GM19328 (cell line): ENCODE results near the gene SLC12A6.

ENCODE experiments used
- ATAC-seq: cut with Tn5 transposase; IDR thresholded peaks from one replicate; pipeline ENCODE4 v1.9.1; 2021; ENCODE audit warnings: mild to moderate bottlenecking, moderate library complexity; ENCODE audit not compliant: unreplicated experiment

The SLC12A6 gene

DNA sequence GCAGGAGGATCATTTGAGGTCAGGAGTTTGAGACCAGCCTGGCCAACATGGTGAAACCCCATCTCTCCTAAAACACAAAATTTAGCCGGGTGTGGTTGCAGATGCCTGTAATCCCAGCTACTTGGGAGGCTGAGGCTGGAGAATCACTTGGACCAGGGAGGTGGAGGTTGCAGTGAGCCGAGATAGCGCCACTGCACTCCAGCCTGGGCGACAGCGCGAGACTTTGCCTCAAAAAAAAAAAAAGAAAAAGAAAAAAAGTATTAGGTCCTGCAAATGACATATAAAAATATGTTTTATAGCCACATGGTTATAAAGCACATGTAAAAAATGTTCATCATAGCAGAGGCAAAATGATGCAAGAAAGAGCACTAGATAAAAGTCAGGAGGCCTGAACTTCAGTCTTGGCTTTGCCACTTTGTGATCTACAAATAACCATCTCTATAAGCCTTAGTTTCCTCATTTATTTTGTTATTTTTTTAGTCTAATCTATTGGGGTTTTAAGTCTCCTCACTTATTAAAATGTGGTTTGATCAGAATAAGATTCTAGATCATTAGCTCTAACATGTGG is 4.9 kb downstream of the SLC12A6 start:
- no peak for ATAC-seq

DNA sequence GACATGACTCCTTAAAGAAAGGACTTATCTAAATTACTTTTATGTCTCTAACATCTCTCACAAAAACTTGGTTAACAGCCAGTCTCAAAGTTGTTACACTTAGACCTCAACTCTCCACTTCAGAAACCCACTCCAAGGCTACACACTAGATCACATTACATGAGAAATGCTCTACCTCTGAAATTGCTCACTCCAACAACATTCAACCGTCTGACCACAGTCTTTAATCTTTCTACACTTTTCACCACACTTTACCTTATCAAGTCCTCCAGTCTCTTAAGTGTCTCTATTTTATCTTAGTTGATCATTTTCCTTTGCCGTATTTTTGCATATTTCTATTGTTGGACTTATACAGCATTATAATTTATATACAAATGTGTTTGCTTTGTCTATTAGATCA is 5.8 kb downstream of the SLC12A6 start:
- no peak for ATAC-seq

DNA sequence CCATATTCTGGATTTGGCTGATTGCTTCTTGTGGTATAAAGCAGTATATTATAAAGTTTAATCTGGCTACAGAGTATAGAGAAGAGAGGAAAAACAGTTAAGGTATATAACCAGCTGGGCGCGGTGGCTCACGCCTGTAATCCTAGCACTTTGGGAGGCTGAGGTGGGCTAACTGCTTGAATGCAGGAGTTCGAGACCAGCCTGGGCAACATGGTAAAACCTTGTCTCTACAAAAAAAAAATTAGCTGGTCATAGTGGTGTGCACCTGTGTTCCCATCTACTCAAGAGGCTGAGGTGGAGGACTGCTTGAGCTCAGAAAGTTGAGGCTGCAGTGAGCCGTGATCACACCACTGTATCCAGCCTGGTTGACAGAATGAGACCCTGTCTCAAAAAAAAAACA is 7.3 kb downstream of the SLC12A6 start:
- ATAC-seq = no peak

DNA sequence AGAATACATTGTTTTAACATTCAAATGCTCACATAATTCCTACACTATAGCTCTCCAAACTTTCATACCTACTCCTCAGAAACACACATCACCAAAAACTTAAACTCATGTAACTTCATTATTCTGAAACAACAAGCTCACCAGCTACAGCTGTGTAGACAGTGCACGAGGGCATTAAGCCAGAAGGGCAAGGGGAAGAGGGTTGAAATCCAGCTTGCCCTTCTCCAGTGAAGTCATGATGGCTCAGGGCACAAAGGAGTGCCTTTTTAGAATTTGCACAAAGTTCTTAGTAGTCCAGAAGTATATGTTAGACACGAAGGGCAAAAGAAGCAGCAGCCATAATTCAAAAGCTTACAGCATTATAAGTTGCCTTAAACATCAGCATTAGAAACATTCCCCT is 8.6 kb downstream of the SLC12A6 start:
- ATAC-seq = no peak

DNA sequence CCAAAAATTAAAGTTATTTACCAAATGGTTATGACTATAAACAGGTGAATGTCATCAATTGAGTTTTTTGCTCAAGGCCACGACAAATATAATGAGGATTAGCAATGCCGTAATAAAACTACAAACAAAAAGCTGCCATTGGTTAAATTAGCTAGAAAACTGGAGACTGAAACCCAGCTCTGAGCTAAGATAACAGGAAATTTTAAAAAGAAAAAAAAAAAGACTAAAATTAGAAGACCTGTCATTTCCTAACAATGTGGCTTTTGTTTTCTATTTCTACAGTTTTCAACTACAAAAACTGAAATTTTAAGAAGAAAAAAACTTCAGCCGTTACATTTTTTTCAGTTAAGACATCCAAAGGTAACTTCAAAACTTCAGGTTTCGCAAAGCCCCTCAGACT is 9.7 kb downstream of the SLC12A6 start:
- no peak for ATAC-seq

DNA sequence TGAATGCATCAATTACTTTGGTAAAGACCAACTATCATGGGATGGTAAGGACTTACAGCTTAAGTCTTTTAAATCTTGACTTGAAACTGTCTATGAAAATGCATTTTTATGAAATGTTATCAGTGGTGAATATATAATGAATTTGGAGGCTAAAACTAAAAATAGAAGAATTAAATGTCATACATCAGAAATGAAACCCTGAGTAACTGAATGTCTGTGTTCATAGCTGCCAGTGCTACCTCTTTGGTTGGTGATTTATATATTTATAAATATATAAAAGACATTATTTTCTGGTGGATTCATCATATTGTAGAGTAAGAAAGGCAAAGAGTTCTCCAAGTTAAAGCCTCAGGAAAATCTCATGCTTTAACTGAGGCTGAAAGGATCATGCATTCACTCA is 12.2 kb downstream of the SLC12A6 start:
- no peak for ATAC-seq

DNA sequence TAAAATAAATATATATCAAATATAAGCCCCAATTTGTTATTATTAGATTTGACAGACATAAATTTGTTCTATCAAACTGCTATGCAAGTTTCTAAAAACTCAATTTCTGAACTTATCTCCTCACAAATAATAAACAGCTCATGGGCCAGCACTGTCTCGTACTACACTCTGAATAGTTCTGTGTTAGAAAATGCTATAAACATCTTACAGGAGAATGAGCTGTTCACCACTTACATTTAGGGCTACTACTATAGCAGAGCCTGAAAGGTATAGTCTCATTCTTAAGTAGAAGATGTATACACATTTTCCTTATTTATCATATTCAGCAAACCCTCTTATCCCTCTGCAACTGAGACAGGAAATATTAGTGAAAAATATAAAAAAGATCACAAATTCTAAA is 12.6 kb downstream of the SLC12A6 start:
- no peak for ATAC-seq

DNA sequence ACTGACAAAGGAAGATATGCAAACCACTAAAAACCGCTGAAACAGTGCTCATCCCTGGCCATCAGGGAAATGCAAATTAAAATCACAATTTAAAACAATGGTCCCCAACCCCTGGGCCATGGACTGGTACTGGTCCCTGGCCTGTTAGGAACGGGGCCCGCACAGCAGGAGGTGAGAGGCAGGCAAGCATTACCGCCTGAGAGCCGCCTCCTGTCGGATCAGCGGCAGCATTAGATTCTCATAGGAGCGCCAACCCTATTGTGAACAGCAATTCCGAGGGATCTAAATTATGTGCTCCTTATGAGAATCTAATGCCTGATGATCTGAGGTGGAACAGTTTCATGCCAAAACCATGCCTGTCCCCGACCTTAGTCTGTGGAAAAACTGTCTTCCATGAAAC is 14.4 kb downstream of the SLC12A6 start:
- ATAC-seq = no peak

DNA sequence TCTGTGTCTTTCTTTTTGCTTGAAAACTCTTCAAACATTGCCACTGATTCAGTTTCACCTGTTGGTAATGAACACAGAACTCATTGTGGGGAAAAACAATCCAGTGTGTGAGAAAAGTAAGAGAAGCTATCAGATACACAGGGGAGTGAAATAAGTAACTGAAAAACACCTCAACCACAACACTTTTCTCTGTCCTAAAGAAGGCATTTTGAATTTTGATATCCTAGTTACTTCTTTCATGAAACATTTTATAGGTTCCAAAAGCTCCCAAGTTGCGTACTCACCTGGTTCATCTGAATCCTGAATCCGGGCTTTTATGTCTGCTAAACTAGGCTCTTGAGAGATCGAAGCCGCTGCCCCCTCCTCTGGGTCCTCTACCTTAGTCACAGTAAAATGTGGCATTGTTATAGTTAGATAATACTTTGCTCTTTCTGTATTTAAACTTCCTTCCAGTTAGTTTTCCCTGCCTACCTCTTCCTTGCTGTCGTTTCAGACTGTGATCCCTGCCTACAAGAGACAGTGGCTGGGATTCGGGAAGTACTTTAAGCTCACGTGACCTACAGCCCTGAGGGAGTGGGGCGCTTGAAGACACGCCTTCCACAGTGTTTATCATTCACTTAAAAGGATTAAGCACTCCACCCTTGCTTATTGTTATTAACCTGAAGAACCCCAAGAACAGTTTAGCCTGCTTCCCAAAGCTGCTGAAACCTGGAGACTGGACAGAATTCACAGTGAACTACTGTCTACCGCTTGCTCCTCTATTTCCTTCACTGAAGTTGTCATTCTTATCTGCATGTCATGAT is 19.1 kb downstream of the SLC12A6 start:
- peak; percentile 56 for ATAC-seq

DNA sequence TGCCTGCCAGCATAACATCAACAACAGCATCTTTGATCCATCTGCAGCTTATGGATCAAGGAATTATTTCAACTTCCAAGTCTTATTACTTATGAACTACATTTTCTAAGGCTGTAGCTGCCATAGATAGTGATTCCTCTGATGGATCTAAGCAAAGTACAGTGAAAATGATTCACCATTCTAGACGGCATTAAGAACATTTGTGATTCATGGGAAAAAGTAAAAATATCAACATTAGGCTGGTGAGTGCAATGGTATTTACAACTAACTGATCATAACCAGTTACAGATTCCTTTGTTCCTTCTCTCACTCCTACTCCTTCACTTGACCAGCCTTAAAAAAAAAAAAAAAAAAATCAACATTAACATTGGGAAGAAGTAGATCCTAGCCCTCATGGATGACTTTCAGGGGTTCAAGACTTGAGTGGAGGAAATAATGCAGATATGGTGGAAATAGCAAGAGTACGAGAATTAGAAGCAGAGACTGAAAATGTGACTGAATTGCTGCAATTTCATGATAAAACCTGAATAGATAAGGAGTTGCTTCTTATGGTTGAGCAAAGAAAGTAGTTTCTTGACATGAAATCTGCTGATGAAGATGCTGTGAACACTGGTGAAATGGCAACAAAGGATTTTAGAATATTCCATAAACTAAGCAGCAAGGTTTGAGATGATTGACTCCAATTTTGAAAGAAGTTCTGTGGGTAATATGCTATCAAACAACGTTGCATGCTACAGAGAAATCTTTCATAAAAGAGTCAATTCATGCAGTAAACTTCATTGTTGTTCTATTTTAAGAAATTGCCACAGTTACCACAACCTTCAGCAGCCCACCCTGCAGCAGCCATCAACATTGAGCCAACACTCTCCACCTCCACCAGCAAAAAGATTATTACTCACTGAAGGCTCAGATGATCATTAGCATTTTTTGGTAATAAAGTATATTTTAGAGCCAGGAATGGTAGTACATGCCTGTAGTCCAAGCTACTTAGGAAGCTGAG is 22.8 kb downstream of the SLC12A6 start:
- no peak for ATAC-seq

DNA sequence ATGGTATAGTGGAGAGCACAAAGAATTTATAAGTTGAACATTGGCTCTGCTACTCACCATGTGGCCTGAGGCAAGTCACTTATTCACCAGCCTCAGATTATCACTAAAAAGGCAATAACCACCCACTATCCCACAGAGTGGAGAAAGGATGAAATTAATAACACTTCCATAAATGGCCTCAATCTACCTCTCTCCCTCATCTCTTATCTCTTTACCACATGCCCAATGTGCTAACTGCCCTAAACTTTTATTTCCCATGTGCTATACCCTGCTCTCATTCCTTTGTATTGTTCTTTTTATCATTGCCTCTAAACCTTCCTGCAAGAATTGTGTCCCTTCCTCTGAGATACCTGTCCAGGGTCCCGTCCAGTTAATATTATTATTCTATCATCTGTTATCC is 26.0 kb downstream of the SLC12A6 start:
- ATAC-seq = no peak

DNA sequence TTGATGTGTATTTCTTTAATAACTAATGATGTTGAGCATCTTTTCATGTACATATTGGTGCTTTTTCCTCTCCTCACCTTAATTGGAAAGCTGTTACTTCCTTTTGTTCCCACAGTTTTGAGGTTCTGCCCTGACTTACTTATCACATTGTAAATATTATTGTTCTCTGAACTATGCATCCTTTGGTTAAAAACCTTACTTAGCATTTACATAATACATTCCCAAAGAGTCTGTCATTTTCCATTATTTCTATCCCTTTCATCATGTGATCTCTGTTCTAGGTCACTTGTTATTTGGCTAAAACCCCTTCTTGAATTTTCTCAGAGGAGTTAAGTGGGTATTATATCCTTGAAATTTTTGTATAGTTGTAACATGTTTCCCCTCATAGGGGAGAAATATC is 33.0 kb downstream of the SLC12A6 start:
- no peak for ATAC-seq

DNA sequence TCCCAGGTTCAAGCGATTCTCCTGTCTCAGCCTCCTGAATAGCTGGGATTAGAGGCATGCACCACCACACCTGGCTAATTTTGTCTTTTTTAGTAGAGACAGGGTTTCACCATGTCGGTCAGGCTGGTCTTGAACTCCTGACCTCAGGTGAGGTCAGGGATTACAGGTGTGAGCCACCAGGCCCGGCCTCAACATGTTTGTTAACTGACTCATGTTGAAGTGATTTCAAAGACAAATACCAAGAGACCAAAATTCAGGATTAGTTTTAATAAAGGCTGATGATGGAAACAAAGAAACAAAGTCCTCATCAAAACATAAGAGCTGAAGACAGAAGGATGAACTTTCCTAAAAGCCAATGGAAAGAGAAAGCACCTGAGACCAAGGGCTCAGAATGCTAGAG is 36.5 kb downstream of the SLC12A6 start:
- no peak for ATAC-seq

DNA sequence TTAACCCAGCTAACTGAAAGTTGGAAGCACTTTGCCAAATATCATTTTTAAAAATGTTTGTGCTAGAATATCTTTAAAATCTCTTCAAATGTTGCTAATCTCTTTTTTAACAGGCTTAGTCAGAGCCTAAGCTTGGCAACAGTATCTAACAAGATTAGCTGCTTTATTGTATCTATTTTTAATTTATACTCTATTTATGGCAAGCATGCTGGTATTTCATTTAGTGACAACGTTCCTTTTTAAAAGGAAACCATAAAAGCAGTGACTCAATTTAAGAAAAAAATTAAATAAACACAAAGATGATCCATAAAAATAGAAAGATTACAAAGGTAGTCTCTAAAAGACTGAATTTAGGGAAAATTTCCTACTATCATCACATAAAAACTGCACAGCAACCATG is 40.5 kb downstream of the SLC12A6 start:
- no peak for ATAC-seq

DNA sequence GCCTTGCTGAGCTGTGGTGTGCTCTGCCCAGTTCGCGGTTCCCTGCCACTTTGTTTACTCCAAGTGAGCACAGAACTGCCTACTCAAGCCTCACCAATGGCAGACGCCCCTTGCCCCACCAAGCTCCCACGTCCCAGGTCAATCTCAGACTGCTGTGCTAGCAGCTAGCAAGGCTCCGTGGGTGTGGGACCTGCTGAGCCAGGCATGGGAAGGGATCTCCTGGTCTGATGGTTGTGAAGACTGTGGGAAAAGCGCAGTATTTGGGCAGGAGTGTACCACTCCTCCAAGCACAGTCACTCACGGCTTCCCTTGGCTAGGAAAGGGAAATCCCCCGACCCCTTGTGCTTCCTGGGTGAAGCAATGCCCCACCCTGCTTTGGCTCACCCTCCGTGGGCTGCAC is 45.0 kb downstream of the SLC12A6 start:
- ATAC-seq = no peak

DNA sequence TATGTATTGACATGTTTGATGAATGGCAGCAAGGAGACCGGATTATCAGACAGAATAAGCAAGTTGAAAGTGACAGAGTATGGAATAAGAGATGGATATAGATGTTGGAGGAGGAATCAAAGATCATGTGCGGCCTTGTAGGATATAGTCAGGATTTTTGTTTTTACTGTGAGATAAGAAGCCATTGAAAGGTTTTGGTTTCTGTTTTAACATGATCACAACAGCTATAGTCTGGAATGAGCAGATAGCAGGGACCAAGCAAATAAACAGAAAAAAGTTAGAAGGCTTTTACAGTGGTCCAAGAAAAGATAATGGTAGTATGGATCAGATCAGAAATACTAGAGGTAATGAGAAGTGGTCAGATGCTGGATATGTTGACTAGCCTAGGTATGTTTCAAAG is 52.6 kb downstream of the SLC12A6 start:
- ATAC-seq = no peak

DNA sequence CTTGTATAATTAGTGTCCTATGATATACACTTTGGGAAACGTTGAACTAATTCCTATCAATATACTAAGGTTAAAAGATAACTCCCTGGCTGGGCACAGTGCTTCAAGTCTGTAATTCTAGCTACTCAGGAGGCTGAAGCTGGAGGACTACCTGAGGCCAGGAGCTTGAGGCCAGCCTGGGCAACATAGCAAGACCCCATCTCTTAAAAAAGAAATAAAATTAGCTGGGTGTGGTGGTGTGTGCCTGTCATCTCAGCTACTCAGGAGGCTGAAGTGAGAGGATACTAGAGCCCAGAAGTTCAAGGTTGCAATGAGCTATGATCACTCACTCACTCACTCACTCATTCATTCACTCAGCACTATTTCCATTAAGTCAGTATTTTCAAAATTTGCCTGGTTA is 55.2 kb downstream of the SLC12A6 start:
- no peak for ATAC-seq

DNA sequence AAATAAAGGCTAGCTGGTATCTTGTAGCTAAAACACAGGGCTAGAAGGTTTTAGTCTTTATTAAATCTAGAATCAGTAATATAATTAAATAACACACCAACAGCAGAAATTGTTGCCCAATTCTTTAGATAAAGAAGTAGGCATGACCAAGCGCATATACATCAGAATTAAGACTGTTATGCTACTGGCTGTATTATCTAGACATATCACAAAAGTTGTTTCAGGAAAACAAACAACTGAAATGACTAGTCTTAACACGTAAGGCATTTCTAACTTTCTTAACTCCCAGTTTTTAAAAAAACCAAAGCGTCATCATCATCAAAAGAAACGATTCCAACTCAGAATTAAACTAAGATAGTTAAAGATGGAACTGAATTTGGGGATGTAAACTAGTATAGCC is 57.4 kb downstream of the SLC12A6 start:
- no peak for ATAC-seq

DNA sequence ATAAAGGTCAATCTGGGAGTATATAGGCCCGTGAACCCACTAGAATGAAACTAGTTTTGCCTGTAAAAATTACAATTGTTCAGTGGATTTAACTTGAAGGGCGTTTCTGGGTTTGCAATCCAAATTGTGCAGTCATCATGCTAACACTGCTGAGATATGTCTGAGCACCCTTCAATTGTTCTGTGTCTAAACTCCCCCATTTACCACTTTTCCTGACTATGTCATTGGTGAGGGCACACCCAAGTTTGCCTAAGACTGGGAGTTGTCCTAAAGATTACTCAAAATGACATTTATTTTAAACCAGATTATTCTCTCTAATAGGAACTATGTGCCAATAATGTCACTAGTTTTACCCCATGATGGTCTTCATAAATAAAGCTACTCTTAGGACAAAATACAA is 58.2 kb downstream of the SLC12A6 start:
- ATAC-seq = no peak

DNA sequence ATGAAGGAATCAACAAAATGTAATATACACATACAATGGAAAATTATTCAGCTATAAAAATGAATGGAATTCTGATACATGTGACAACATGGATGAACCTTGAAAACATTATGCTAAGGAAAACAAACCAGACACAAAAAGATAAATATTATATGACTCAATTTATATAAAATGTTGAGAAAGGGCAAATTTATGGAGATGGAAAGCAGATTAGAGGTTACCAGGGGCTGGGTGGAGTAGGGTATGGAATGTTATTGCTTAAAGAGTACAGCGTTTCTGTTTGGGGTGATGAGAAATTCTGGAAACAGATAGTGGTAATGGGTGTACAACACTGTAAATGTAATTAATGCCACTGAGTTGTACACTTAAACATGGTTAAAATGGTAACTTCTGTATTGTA is 61.9 kb downstream of the SLC12A6 start:
- no peak for ATAC-seq

DNA sequence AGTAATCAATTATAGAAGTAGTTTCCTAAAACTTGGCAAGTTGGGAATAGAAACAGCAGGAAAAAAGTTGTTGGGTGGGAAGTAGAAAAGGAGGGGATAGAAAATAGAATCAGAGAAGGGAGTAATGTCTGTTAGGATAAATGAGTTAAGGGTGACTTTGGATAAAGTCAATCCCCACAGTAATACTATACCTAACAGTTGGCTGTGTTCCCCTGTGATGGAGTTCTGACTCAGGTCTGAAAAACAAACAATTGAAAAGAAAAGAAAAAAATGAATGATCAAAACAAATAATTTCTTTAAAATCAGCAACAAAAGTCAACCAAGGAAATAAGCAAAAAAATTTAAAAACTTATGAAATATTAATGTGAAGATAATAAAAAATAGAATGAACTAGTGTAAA is 62.4 kb downstream of the SLC12A6 start:
- ATAC-seq = no peak

DNA sequence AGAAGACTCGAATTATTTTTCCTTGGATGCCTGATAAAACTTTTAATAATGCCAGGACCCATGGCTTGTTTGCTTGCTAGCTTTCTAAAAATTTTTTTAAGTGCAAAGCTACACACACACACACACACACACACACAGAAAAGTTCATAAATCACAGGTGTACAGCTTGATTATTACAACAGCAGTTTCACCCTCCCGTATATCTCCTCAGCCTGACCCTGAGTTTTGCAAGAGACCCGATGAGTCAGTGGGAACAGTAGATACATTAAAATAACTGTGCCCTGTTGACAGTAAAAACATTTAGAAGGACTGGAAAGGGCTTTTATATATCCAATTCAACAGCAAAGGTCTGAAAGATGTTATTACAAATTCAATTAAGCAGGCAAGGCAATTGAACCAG is 66.1 kb downstream of the SLC12A6 start:
- ATAC-seq = no peak
